SK-N-SH (cell line): Measurements from ENCODE around the gene C14orf93. TPM values are rescaled to one million over a fixed set of nuclear protein-coding genes. Genes with fewer than 3 reads are reported as not detected.

Source experiments
- CTCF ChIA-PET: fragments of 300-600, 350-600 bp; formaldehyde crosslinking; extraction: SDS; loops from one replicate; lab custom pipeline; 2021; lab: Yijun Ruan, JAX
- POLR2A ChIA-PET: fragments of 350-600 bp; sonication (Branson Sonifier 250); formaldehyde crosslinking; extraction: SDS; loops from one replicate; lab custom pipeline; 2020; ENCODE audit warnings: antibody characterized with exemption, inconsistent platforms; lab: Yijun Ruan, JAX
- DNase-seq: peaks from one replicate; pipeline ENCODE4 v3.0.0; 2012
- H2AFZ ChIP-seq: fragments of 200-600 bp; sonication (generic); 2 replicates; pipeline ENCODE4 v1.8.1; 2016; ENCODE audit warnings: antibody characterized with exemption, mild to moderate bottlenecking, low read depth
- H3F3A ChIP-seq: fragments of 200-600 bp; sonication (generic); replicated peaks from 2 replicates; pipeline ENCODE3; 2016; ENCODE audit warnings: antibody characterized with exemption, mild to moderate bottlenecking; ENCODE audit not compliant: insufficient read depth
- H3K27ac ChIP-seq, 2 experiments: fragments of 200-500 bp in 1 of 2; fragments of 200-600 bp in 1 of 2; sonication (Bioruptor generic) in 1 of 2; sonication (generic), shearing (Covaris generic) in 1 of 2; 2 replicates each; pipeline versions ENCODE4 v1.5.1 to v1.6.1; 2014 to 2016; ENCODE audit warnings: low read depth in 2 of 2, inconsistent platforms in 1 of 2, low read length in 1 of 2, mild to moderate bottlenecking in 1 of 2, mixed read lengths in 1 of 2
- H3K27me3 ChIP-seq: fragments of 200-600 bp; sonication (generic), shearing (Covaris generic); 2 replicates; pipeline ENCODE4 v1.6.1; 2016; ENCODE audit warnings: mixed run types; ENCODE audit not compliant: insufficient read depth
- H3K36me3 ChIP-seq, 2 experiments: fragments of 200-500 bp in 1 of 2; fragments of 200-600 bp in 1 of 2; sonication (Bioruptor generic) in 1 of 2; sonication (generic) in 1 of 2; replicated peaks in 1 of 2; 2 replicates each; pipeline versions ENCODE3 to v1.5.1; 2014 to 2016; ENCODE audit warnings: low read length in 1 of 2, mild to moderate bottlenecking in 1 of 2; ENCODE audit not compliant: insufficient read depth in 2 of 2, control insufficient read depth in 1 of 2
- H3K4me1 ChIP-seq, 2 experiments: fragments of 200-500 bp in 1 of 2; fragments of 200-600 bp in 1 of 2; sonication (Bioruptor generic) in 1 of 2; sonication (generic), shearing (Covaris generic) in 1 of 2; 2 replicates each; pipeline versions ENCODE4 v1.5.1 to v1.6.1; 2014 to 2016; ENCODE audit warnings: low read depth in 1 of 2, low read length in 1 of 2, mixed run types in 1 of 2; ENCODE audit not compliant: insufficient read depth in 2 of 2, control insufficient read depth in 1 of 2
- H3K4me2 ChIP-seq: fragments of 200-600 bp; sonication (generic), shearing (Covaris generic); 2 replicates; pipeline ENCODE4 v1.6.1; 2017; ENCODE audit warnings: mixed run types
- H3K4me3 ChIP-seq, 2 experiments: fragments of 200-500 bp in 1 of 2; fragments of 200-600 bp in 1 of 2; sonication (Bioruptor generic) in 1 of 2; sonication (generic), shearing (Covaris generic) in 1 of 2; 2 replicates each; pipeline versions ENCODE4 v1.5.1 to v1.8.1; 2014 to 2016; ENCODE audit warnings: low read depth in 2 of 2, inconsistent platforms in 1 of 2, low read length in 1 of 2, mild to moderate bottlenecking in 1 of 2, mixed read lengths in 1 of 2, moderate library complexity in 1 of 2
- H3K79me2 ChIP-seq: fragments of 200-600 bp; sonication (generic); 2 replicates; pipeline ENCODE4 v1.8.1; 2017; ENCODE audit warnings: mild to moderate bottlenecking; ENCODE audit not compliant: insufficient read depth
- H3K9ac ChIP-seq: fragments of 200-600 bp; sonication (generic); 2 replicates; pipeline ENCODE4 v1.6.1; 2017; ENCODE audit warnings: mixed run types
- H3K9me2 ChIP-seq: fragments of 200-600 bp; sonication (generic); 2 replicates; pipeline ENCODE4 v1.6.1; 2017; ENCODE audit warnings: mixed run types
- H3K9me3 ChIP-seq: fragments of 200-600 bp; sonication (generic); 2 replicates; pipeline ENCODE4 v1.6.1; 2017; ENCODE audit warnings: mixed run types, mild to moderate bottlenecking, moderate library complexity
- H4K20me1 ChIP-seq: fragments of 200-600 bp; sonication (generic); 2 replicates; pipeline ENCODE4 v1.6.1; 2017; ENCODE audit warnings: mild to moderate bottlenecking, mixed run types; ENCODE audit not compliant: insufficient read depth
- CHD2 ChIP-seq: fragments of 150-350 bp; IDR thresholded peaks from 2 replicates; pipeline ENCODE4 v1.6.1; 2018; ENCODE audit warnings: low read length; ENCODE audit not compliant: partially characterized antibody
- EP300 ChIP-seq, 2 experiments: IDR thresholded peaks; 2 replicates each; pipeline versions ENCODE4 v1.4.0 to v1.6.1; 2012; ENCODE audit warnings: borderline replicate concordance in 1 of 2, low read depth in 1 of 2, low read length in 1 of 2
- MEF2A ChIP-seq: IDR thresholded peaks from 2 replicates; pipeline ENCODE4 v1.4.0; 2012; ENCODE audit warnings: low read depth, borderline replicate concordance
- NFIC ChIP-seq: IDR thresholded peaks from 2 replicates; pipeline ENCODE4 v1.4.0; 2012; ENCODE audit warnings: borderline replicate concordance
- TAF1 ChIP-seq: IDR thresholded peaks from 2 replicates; pipeline ENCODE4 v1.6.1; 2012; ENCODE audit warnings: low read depth, mild to moderate bottlenecking, low read length, moderate library complexity, borderline replicate concordance
- TEAD4 ChIP-seq: IDR thresholded peaks from 2 replicates; pipeline ENCODE4 v1.4.0; 2012; ENCODE audit warnings: mild to moderate bottlenecking, borderline replicate concordance; ENCODE audit not compliant: insufficient read depth
- WGBS: methylation state at CpG from one replicate; pipeline ENCODE4 v1.1.6; 2017; ENCODE audit warnings: low lambda C conversion rate; 5-methylcytosine and 5-hydroxymethylcytosine counted together
- polyA plus RNA-seq, 3 experiments: library from polyadenylated mRNA; depleted of rRNA; stranded (reverse); fragments of >200 nt; gene quantifications; 2 replicates each; pipeline ENCODE4 v1.2.3, GENCODE V29; 2012
- TF ChIP-seq, protein P1 (sequence below): IDR thresholded peaks from 2 replicates; pipeline ENCODE4 v1.6.1; 2012; ENCODE audit warnings: mild to moderate bottlenecking, low read depth, low read length, moderate library complexity

C14orf93 gene
- polyA plus RNA-seq, 1 of the 3 experiments (the other 2 are of a cell fraction), result 9.1 TPM

DNA sequence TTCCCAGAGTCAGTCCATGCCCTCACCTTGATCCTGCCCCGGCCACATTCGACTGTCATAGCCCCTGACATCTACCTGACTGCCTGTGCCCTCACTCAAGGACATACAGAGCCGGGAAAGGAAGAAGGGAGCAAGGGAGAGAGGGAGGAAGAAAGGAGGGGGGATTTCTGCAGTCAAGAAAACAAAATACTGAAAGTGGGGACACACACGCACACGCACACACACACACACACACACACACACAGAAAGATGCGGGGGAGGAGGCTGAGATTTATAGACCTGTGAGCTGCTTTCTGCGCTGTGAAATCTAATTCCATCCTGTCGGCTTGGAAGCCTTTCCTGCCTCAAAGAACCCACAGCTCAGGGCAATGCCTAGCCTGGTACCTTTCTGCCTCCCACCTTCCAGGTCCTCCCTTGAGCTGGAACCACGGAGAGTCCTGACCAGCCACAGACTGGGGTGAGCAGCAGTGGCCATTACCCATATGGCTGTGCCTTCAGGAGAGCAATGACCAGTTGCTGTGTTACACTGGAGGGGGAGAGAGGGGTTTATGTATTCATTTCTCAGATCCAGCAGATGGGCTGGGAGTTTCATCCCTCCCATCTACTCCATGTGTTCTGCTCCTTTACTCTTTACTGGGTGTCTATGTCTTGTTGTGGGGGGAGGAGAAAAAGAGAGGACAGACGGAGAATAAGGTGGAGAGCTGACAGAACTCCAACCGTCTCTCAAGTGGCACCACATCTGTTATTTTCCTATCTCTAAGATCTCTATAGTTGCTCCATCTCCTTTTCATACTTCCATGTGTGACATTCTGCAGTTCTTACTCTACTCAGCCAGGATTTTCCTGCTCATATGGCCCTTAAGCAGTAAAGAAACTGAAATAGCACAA, 12.9 kb downstream of the C14orf93 start:
- Histone ChIP-seq H3F3A (peaks cover 4% of the 10 kb centered on the region), H3K36me3 (no peaks in the 10 kb centered on the region), H3K9me2 (no peaks in the 10 kb centered on the region), H3K79me2 (no peaks in the 10 kb centered on the region), H3K27me3 (no peaks in the 10 kb centered on the region), H3K4me1 (peaks cover 4 to 25% of the 10 kb centered on the region in 2 experiments; a peak in 3 of 4 replicates), H4K20me1 (no peaks in the 10 kb centered on the region), H3K9me3 (no peaks in the 10 kb centered on the region), H3K9ac (no peak overlapping the region), H3K4me2 (no peak overlapping the region), H2AFZ (no peak overlapping the region), H3K4me3 (no peak overlapping the region), H3K27ac (peak overlapping the region in 1 of 2 experiments; percentile 12; a peak in 1 of 4 replicates)
- TF ChIP-seq TAF1 (no peak), EP300 (IDR thresholded peaks at IDR 0.05; ENCODE audit: borderline replicate concordance in 1 of 2, low read depth in 1 of 2, low read length in 1 of 2) (no peak), CHD2 (peak; percentile 33), NFIC (no peak), TEAD4 (no peak)
- POLR2A ChIA-PET, result interaction anchor here (1.4 to 3.5 kb wide), 4 partner anchors 10 to 61 kb away, joined by 8 to 20 read pairs (median 12); no protein-coding TSS in a partner anchor
- DNase-seq, result peak; percentile 49
- WGBS, result 80% methylated on average over 9 of the region's 11 CpGs
- CTCF ChIA-PET, result interaction anchor here (1.5 to 34.9 kb wide), 6 partner anchors 11 to 67 kb away, joined by 4 to 1566 read pairs (median 40); partner anchors contain the start of genes AJUBA, CDH24, PRMT5 and PSMB11

DNA sequence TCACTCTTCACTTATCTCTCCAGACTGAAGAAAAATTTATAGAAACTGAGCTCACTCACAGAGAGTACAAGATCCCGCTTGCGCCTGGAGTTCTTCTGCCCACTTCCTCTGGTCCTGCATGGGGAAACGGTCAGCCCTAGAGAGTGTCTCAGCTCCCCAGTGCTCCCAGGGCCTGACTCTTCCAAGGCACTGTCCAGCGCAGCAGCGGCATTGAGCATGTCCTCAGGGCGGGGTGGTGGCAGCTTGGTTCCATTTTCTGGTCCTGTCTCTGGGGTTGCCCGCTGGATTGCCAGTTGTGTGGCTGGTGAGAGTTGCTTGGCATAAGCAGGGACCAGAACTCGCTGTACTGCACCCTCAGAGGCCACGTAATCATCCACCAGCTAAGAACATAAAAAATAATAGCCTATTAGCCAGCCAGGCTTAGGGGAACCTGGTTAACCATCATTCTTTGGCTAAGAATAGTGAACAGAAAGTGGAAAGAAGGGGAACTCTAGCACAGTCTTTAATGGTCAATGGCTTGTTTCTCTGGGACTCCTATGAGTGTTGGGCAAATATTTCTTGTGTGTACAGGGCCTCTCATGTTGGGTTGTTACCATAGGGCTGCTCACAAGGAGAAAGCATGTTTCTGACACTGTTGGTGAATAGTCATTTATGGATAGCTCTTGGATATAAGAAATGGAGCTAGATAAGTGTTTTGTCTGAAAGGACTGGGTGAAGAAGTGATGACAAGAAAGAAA, 13.9 kb downstream of the C14orf93 start:
- TF ChIP-seq MEF2A, result no peak
- TF ChIP-seq, protein P1, sequence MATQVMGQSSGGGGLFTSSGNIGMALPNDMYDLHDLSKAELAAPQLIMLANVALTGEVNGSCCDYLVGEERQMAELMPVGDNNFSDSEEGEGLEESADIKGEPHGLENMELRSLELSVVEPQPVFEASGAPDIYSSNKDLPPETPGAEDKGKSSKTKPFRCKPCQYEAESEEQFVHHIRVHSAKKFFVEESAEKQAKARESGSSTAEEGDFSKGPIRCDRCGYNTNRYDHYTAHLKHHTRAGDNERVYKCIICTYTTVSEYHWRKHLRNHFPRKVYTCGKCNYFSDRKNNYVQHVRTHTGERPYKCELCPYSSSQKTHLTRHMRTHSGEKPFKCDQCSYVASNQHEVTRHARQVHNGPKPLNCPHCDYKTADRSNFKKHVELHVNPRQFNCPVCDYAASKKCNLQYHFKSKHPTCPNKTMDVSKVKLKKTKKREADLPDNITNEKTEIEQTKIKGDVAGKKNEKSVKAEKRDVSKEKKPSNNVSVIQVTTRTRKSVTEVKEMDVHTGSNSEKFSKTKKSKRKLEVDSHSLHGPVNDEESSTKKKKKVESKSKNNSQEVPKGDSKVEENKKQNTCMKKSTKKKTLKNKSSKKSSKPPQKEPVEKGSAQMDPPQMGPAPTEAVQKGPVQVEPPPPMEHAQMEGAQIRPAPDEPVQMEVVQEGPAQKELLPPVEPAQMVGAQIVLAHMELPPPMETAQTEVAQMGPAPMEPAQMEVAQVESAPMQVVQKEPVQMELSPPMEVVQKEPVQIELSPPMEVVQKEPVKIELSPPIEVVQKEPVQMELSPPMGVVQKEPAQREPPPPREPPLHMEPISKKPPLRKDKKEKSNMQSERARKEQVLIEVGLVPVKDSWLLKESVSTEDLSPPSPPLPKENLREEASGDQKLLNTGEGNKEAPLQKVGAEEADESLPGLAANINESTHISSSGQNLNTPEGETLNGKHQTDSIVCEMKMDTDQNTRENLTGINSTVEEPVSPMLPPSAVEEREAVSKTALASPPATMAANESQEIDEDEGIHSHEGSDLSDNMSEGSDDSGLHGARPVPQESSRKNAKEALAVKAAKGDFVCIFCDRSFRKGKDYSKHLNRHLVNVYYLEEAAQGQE, result 0 out of 2 replicates have a peak, but pooled peaks have one; percentile 29
- 100% methylated on average over 5 of the region's 9 CpGs for WGBS
- H4K20me1 ChIP-seq, result no peaks in the 10 kb centered on the region
- no peak for DNase-seq
- H3K36me3 ChIP-seq, result no peaks in the 10 kb centered on the region
- H3K4me3 ChIP-seq, result no peak overlapping the region
- H3K4me2 ChIP-seq, result no peak overlapping the region
- ChIA-PET POLR2A (interaction anchor here (1.4 to 3.5 kb wide), 5 partner anchors 10 to 62 kb away, joined by 8 to 20 read pairs (median 15); partner anchors contain the start of gene CDH24), CTCF (interaction anchor here (1.1 to 34.9 kb wide), 22 partner anchors 11 to 225 kb away, joined by 3 to 1566 read pairs (median 10); partner anchors contain the start of genes AJUBA, CDH24, HAUS4 and PRMT5)
- H3K9me3 ChIP-seq, result no peaks in the 10 kb centered on the region
- H3K27ac ChIP-seq, result no peak overlapping the region
- no peaks in the 10 kb centered on the region for H3K27me3 ChIP-seq
- peaks cover 4% of the 10 kb centered on the region for H3F3A ChIP-seq
- no peak overlapping the region for H3K9ac ChIP-seq
- no peak overlapping the region for H2AFZ ChIP-seq
- H3K79me2 ChIP-seq, result no peaks in the 10 kb centered on the region
- H3K4me1 ChIP-seq, result peaks cover 4 to 25% of the 10 kb centered on the region in 2 experiments; a peak in 3 of 4 replicates
- no peaks in the 10 kb centered on the region for H3K9me2 ChIP-seq
